Astrocyte (in vitro differentiated cells and primary cell): ENCODE measurements around the gene COL5A2. TPM values are rescaled to one million over a fixed set of nuclear protein-coding genes. Genes with fewer than 3 reads are reported as not detected.
A peak's percentile ranks its signal among the peaks of the same experiment; 100 is the strongest.

ENCODE experiments used
- DNase-seq: peaks from one replicate; pipeline ENCODE4 v3.0.0-alpha.2; 2010; ENCODE audit warnings: low read depth
- FAIRE-seq: peaks from 2 replicates; lab custom pipeline; 2011; peaks lifted over from hg19 to GRCh38; lab: Jason Lieb, UNC
- H2AFZ ChIP-seq: 2 replicates; pipeline ENCODE4 v1.6.0; 2012; ENCODE audit warnings: low read depth, low read length, inconsistent platforms
- H3K27ac ChIP-seq: 2 replicates; pipeline ENCODE4 v1.5.1; 2011; ENCODE audit warnings: low read depth, low read length, inconsistent platforms
- H3K27me3 ChIP-seq: 2 replicates; pipeline ENCODE4 v1.6.0; 2011; ENCODE audit warnings: low read length, inconsistent platforms; ENCODE audit not compliant: insufficient read depth
- H3K36me3 ChIP-seq: 2 replicates; pipeline ENCODE4 v1.5.1; 2011; ENCODE audit warnings: low read length, inconsistent platforms; ENCODE audit not compliant: insufficient read depth
- H3K4me1 ChIP-seq: 2 replicates; pipeline ENCODE4 v1.5.1; 2011; ENCODE audit warnings: low read length, inconsistent platforms; ENCODE audit not compliant: insufficient read depth
- H3K4me2 ChIP-seq: 2 replicates; pipeline ENCODE4 v1.6.0; 2012; ENCODE audit warnings: low read length, inconsistent platforms
- H3K4me3 ChIP-seq: 2 replicates; pipeline ENCODE4 v1.5.1; 2011; ENCODE audit warnings: low read depth, mild to moderate bottlenecking, low read length, inconsistent platforms; ENCODE audit not compliant: insufficient read depth
- H3K79me2 ChIP-seq: 2 replicates; pipeline ENCODE4 v1.6.0; 2012; ENCODE audit warnings: mild to moderate bottlenecking, low read length, inconsistent platforms; ENCODE audit not compliant: insufficient read depth
- H3K9ac ChIP-seq: 2 replicates; pipeline ENCODE4 v1.6.0; 2012; ENCODE audit warnings: mild to moderate bottlenecking, low read length, inconsistent platforms
- H3K9me3 ChIP-seq: 2 replicates; pipeline ENCODE4 v1.5.1; 2012; ENCODE audit warnings: low read depth, mild to moderate bottlenecking, low read length, inconsistent platforms; ENCODE audit not compliant: insufficient read depth
- H4K20me1 ChIP-seq: 2 replicates; pipeline ENCODE4 v1.6.0; 2012; ENCODE audit warnings: low read length, inconsistent platforms; ENCODE audit not compliant: insufficient read depth
- H3K27ac Mint-ChIP-seq: one replicate; pipeline ENCODE4 v1.8.0; 2021; ENCODE audit warnings: mild to moderate bottlenecking, mixed read lengths; ENCODE audit not compliant: unreplicated experiment
- H3K27me3 Mint-ChIP-seq: one replicate; pipeline ENCODE4 v1.8.0; 2021; ENCODE audit warnings: low read depth, mixed read lengths; ENCODE audit not compliant: unreplicated experiment
- H3K36me3 Mint-ChIP-seq: one replicate; pipeline ENCODE4 v1.8.0; 2021; ENCODE audit warnings: low read depth, mixed read lengths; ENCODE audit not compliant: unreplicated experiment
- H3K4me1 Mint-ChIP-seq: one replicate; pipeline ENCODE4 v1.8.0; 2021; ENCODE audit warnings: low read depth, mixed read lengths; ENCODE audit not compliant: unreplicated experiment
- H3K4me3 Mint-ChIP-seq: one replicate; pipeline ENCODE4 v1.8.0; 2021; ENCODE audit warnings: mild to moderate bottlenecking, moderate library complexity, mixed read lengths; ENCODE audit not compliant: unreplicated experiment
- H3K9me3 Mint-ChIP-seq: one replicate; pipeline ENCODE4 v1.8.0; 2021; ENCODE audit warnings: mild to moderate bottlenecking, mixed read lengths; ENCODE audit not compliant: unreplicated experiment
- CTCF ChIP-seq: IDR thresholded peaks from 2 replicates; pipeline ENCODE4 v1.5.1; 2011; ENCODE audit warnings: low read depth, mild to moderate bottlenecking, inconsistent platforms, low read length, moderate library complexity; ENCODE audit not compliant: insufficient read depth
- EZH2 ChIP-seq: IDR thresholded peaks from 2 replicates; pipeline ENCODE4 v1.6.1; 2012; ENCODE audit warnings: mild to moderate bottlenecking, low read length, inconsistent platforms; ENCODE audit not compliant: insufficient read depth
- total RNA-seq: library from RNA; stranded (reverse); gene quantifications from 2 replicates; pipeline ENCODE4 v1.2.1, GENCODE V29; 2021

Gene COL5A2
- total RNA-seq, 1 donor from 2014 or later = 429 TPM

GRCh38 chr2:189129971-189130370 lies 49.6 kb downstream of the COL5A2 start:
- Mint-ChIP-seq H3K27ac (peak overlapping the region; percentile 98), H3K36me3 (peaks cover 12% of the 10 kb centered on the region), H3K4me1 (peaks cover 43% of the 10 kb centered on the region), H3K9me3 (no peaks in the 10 kb centered on the region), H3K4me3 (no peak overlapping the region), H3K27me3 (no peaks in the 10 kb centered on the region)
- Histone ChIP-seq H3K9ac (peak overlapping the region; percentile 82), H3K27ac (peak overlapping the region; percentile 97), H3K4me1 (peaks cover 28% of the 10 kb centered on the region), H3K27me3 (no peaks in the 10 kb centered on the region), H3K4me3 (no peak overlapping the region), H3K4me2 (peak overlapping the region; percentile 71), H3K79me2 (peaks cover 95% of the 10 kb centered on the region), H2AFZ (no peak overlapping the region), H3K36me3 (peaks cover 4% of the 10 kb centered on the region), H3K9me3 (no peaks in the 10 kb centered on the region), H4K20me1 (no peaks in the 10 kb centered on the region)
- TF ChIP-seq EZH2 = no peak
- no peak for TF ChIP-seq CTCF
- FAIRE-seq = peak; percentile 99
- DNase-seq = peak; percentile 96

- H3K27ac ChIP-seq = peak overlapping the region; percentile 97
- no peak for FAIRE-seq
- peaks cover 28% of the 10 kb centered on the region for H3K4me1 ChIP-seq
- no peak overlapping the region for H2AFZ ChIP-seq
- H3K9me3 ChIP-seq = no peaks in the 10 kb centered on the region
- Mint-ChIP-seq H3K27me3 (no peaks in the 10 kb centered on the region), H3K4me3 (no peak overlapping the region), H3K4me1 (peaks cover 43% of the 10 kb centered on the region), H3K9me3 (no peaks in the 10 kb centered on the region), H3K27ac (peak overlapping the region; percentile 98), H3K36me3 (peaks cover 12% of the 10 kb centered on the region)
- H3K4me3 ChIP-seq = no peak overlapping the region
- peak; percentile 28 for DNase-seq
- no peaks in the 10 kb centered on the region for H3K27me3 ChIP-seq
- H3K9ac ChIP-seq = peak overlapping the region; percentile 82
- no peaks in the 10 kb centered on the region for H4K20me1 ChIP-seq
- TF ChIP-seq CTCF (no peak), EZH2 (no peak)
- H3K4me2 ChIP-seq = peak overlapping the region; percentile 71
- peaks cover 95% of the 10 kb centered on the region for H3K79me2 ChIP-seq
- peaks cover 4% of the 10 kb centered on the region for H3K36me3 ChIP-seq
Observed at GRCh38 chr2:189128970-189129369, 50.6 kb downstream of the COL5A2 start.

- Histone ChIP-seq H3K27ac (no peak overlapping the region), H3K9me3 (no peaks in the 10 kb centered on the region), H4K20me1 (no peaks in the 10 kb centered on the region), H3K27me3 (no peaks in the 10 kb centered on the region), H3K36me3 (no peaks in the 10 kb centered on the region), H3K4me3 (no peak overlapping the region), H3K9ac (no peak overlapping the region), H3K4me2 (no peak overlapping the region), H3K79me2 (peaks cover 93% of the 10 kb centered on the region), H2AFZ (no peak overlapping the region), H3K4me1 (peaks cover 28% of the 10 kb centered on the region)
- Mint-ChIP-seq H3K4me3 (no peak overlapping the region), H3K4me1 (peaks cover 43% of the 10 kb centered on the region), H3K36me3 (peaks cover 12% of the 10 kb centered on the region), H3K27ac (peak overlapping the region; percentile 15), H3K27me3 (no peaks in the 10 kb centered on the region), H3K9me3 (no peaks in the 10 kb centered on the region)
- no peak for TF ChIP-seq CTCF
- TF ChIP-seq EZH2 = no peak
- DNase-seq (no peak), FAIRE-seq (no peak)
Observed at GRCh38 chr2:189127756-189128155, 51.8 kb downstream of the COL5A2 start.
